Measurements from ENCODE around the gene STMN3.
A peak's percentile ranks its signal among the peaks of the same experiment; 100 is the strongest.
"Not testable (repeated sequence)": the region's sequence is repeated elsewhere in the genome, so short reads cannot be mapped to it uniquely, and the experiment has no call there.

STMN3 gene

DNA sequence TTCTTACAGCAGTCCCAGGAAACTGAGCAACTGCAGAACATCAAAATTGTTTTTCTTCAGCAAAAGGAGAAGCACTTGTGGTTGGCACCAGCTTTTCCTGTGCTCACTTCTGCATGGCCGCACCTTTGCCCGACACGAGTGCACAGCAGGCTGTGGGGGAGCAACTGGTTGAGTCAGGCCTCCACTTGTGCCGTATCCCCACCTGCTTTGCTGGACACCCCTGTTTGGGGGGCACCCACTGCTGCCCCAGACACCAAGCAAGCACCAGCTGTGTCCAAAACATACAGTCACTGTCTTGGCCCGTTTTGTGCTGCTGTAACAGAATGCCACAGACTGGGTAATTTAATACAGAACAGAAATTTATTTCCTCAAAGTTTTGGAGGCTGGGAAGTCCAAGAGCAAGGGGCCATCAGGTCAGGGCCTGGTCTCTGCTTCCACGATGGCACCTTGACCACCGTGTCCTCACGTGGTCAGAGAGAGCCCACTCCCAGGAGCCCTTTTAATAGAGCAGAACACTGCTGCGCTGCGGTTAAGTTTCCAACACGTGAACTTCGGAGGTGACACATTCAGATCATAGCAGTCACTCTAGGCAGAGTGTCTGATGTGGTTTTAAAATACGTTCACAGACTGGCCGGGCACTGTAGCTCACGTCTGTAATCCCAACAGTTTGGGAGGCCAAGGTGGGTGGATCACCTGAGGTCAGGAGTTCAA, 17.6 kb downstream of the STMN3 start:
- peak; percentile 65 for DNase-seq (ENCODE audit: low read depth)

DNA sequence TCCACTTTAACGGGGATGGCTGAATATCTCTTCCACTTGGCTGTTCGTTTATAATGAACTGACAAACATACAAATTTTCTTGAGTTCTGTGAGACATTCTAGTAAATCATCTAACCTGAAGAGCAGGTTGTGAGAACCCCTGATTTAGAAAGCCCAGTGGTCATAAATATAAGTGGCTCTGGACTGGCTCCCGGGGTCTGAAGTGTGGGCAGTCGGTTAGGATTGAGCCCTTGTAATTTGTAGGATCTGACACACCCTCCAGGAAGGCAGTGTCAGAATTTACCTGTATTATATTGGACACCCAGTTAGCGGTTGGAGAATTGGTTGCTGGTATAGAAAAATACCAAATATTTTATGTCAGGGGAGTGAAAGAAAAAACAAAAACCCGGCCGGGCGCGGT, 19.5 kb downstream of the STMN3 start:
- no peak for DNase-seq (ENCODE audit: low read depth)

DNA sequence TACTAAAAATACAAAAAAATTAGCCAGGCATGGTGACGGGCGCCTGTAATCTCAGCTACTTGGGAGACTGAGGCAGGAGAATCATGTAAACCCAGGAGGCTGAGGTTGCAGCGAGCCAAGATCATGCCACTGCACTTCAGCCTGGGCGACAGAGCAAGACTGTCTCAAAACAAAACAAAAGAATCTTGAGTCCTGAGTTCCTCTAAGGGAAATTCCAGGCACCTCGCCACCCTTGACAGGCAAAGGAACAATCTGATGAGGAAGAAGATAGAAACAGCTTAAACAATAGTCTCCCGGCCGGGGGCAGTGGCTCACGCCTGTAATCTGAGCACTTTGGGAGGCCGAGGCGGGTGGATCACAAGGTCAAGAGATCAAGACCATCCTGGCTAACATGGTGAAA, 21.8 kb downstream of the STMN3 start:
- DNase-seq (ENCODE audit: low read depth): not testable (repeated sequence)

DNA sequence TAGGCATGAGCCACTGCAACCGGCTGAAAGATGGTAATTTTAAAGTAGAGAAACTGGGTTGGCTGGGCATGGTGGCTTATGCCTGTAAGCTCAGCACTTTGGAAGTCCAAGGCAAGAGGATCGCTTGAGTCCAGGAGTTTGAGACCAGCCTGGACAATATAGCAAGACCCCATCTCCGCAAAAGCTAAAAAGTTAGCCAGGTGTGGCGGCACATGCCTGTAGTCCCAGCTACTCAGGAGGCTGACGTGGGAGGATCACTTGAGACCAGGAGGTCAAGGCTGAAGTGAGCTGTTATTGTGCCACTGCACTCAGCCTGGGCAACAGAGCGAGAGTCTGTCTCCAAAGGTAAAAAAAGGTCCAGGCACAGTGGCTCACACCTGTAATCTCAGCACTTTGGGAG, 22.3 kb downstream of the STMN3 start:
- DNase-seq (ENCODE audit: low read depth): not testable (repeated sequence)

DNA sequence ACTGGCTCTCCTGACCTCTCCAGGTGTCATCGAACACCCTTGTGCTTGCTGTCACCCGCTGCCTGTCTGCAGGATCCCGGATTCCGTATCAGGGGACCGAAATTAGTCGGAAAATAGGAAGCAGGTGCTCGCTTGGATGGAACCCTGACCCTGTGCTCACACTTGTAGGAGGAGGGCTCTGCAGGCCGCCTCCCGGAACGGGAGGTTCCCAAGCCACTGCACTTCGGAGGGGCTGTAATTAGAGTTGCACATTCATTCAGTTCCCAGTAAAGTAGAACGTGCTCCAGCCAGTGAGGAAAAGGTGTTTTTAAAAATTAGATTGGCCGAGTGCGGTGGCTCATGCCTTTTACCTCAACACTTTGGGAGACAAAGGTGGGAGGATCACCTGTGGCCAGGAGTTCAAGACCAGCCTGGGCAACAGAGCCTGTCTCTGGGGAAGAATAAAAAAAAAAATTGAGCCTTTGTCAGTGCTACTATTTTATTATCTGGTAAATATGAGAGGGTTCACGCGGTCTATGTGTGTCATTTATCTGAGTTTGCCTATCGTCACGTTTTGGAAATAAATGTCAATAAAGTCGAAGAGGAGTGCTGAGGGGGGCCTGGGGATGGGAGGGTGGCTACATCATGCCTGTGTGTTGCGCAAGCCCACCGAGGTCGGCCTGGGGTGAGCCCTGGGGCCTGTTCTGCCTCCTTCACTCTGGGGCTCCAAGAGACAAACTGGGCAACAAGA, 24.8 kb downstream of the STMN3 start:
- DNase-seq (ENCODE audit: low read depth): no peak

DNA sequence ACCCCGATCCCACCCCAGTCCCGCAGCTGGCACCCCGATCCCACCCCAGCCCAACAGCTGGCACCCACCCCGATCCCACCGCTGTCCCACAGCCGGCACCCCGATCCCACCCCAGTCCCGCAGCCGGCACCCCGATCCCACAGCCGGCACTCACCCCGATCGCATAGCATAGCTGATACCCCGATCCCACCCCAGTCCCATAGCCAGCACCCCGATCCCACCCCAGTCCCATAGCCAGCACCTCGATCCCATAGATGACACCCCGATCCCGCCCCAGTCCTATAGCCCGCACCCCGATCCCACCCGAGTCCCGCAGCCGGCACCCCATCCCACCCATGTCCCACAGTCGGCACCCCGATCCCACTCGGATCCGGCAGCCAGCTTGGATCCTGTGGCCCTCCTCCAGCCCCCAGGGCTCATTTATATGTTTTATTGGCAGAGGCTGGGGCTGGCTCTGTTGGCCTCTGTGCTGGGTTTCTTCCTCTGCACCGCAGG, 25.4 kb downstream of the STMN3 start:
- no peak for DNase-seq (ENCODE audit: low read depth)

DNA sequence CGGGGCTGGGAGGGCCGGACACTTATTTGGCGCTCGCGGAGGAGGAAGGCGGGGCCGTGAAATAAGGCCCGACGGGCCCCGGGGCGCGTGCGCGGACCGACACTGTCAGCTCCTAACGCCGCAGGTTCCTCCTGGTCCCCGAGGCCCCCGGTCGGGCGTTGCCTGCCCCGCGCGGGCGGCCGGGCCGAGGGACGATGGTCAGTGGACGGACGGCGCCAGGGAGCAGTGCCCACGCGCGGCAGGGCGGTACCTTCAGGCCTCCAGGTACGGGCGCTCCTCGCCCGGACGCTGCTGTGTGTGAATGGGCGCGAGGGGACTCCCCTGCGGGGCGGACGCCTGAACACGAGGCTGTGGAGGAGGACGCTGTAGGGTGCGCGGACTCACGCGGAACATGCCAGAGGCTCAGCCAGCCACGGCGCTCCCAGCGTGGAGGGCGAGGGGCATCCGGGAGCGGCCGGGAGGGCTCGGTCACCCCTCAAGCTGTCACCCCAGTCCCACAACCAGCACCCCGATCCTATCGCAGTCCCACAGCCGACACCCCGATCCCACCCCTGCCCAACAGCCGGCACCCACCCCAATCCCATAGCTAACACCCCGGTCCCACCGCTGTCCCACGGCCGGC, 26.0 kb downstream of the STMN3 start:
- peak; percentile 90 for DNase-seq (ENCODE audit: low read depth)

DNA sequence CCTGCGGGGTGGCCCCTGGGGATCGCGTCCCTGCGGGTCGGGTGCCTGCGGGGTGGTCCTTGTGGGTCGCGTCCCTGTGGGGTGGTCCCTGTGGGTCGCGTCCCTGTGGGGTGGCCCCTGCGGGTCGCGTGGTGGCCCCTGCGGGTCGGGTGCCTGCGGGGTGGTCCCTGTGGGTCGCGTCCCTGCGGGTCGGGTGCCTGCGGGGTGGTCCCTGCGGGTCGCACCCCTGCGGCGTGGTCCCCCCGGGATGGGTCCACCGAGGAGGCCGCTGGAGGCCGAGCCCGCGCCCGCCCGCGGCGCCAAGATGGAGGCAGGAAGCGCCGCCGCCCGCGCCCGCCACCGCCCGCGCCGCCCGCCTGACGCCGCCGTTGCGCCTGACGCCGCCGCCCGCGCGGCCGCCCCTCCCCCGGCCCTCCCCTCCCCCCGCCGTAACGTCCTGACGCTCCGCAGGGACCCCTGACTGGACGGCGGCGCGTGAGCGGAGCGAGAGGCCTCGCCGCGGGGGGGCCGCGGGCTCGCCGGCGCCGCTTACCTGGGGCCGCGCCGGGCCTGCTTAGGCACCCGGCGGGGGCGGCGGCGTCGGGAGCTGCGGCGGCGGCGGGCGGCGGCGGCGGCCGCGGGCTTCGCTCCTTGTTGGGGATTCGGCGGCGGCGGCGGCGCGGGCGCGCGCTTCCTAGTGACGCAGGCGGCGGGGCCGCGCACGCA, 26.6 kb downstream of the STMN3 start, which contains the start of gene GMEB2:
GMEB2 (minus strand) TSS at position 678 of the 705 bp plus-strand sequence. CDS start 7,704 bp downstream, outside the sequence.
- peak; percentile 45 for DNase-seq (ENCODE audit: low read depth)

DNA sequence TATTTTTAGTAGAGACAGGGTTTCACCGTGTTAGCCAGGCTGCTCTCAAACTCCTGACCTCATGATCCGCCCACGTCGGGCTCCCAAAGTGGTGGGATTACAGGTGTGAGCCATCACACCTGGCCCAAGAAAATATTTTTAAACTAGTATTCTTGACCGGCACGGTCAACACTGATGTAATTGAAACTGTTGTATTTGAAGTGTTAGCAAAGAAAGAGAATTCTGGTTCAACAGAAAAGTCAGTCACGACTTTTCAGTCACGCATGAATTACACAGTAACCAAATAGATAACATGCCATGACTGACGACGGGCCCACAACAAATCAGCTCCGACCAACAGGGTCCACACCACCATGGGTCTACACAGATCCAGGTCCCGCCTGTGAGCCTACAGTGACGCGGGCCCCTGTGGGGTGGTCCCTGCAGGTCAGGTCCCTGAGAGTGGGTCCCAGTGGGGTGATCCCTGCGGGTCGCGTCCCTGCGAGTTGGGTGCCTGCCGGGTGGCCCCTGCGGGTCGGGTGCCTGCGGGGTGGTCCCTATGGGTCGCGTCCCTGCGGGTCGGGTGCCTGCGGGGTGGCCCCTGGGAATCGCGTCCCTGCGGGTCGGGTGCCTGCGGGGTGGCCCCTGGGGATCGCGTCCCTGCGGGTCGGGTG, 27.3 kb downstream of the STMN3 start:
- DNase-seq (ENCODE audit: low read depth): no peak

DNA sequence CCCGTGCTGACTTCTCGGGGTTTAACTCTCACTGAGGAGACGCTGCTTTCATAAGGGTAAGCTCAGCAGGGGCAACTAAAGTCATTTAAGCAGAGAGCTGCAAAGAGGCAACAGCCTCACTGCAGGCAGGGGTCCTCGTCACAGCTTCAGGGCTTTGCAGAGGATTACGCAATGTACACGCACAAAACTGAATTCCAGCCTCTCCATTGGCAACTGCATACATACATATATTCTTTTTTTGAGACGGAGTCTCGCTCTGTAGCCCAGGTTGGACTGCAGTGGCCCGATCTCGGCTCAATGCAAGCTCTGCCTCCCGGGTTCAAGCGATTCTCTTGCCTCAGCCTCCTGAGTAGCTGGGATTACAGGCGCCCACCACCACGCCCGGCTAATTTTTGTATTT, 28.7 kb downstream of the STMN3 start:
- DNase-seq (ENCODE audit: low read depth): no peak

DNA sequence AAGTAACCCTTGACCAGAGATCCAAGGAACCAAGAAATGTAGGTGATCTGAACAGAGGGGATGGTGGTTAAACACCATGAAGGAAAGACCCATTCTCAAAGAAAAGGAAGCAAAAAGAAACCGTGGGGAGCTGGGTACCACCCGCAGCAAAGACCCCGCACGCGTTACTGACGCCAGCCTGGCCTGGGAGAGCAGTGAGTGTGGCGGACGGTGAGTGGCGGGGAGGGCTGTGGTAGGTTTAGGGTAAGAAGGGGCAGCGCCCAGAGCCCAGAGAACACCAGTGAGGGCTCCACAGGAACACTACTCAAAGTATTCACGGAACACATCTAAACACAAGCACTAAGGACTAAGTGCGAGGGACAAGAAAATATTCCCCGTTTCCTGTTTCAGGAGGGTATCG, 30.5 kb downstream of the STMN3 start:
- no peak for DNase-seq (ENCODE audit: low read depth)

DNA sequence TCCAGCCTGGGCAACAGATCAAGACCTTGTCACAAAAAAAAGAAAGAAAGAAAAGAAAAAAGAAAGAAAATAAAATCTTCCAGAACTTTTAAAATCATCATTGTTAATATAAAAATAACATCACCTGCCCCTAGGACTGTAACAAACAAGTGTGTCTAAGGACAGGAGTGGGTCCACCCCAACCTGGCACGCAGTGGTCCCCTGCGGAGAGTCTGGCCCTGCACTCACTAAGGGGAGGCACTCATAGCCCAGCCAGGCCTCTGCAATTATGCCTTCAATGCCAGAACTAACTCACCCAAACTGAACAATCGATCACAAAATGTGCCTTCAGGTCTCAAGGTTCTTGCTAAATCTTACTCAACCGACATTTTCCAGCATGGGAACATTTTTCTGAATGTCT, 31.1 kb downstream of the STMN3 start:
- no peak for DNase-seq (ENCODE audit: low read depth)

DNA sequence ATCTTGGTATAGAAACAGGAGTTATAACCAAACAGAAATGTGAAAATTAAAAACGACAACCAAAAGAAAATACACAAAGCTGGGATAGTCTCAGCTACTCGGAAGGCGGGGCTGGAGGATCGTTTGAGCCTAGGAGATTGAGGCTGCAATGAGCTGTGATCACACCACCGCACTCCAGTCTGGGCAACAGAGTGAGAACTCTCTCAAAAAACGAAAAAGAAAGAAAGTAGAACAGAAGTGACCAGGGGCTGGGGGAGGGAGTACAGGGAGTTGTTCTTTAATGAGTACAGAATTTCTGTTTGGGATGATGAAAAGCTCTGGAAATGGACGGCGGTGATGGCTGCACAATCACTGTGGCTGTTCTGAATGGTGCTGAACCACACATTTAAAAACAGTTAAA, 32.2 kb downstream of the STMN3 start:
- no peak for DNase-seq (ENCODE audit: low read depth)

DNA sequence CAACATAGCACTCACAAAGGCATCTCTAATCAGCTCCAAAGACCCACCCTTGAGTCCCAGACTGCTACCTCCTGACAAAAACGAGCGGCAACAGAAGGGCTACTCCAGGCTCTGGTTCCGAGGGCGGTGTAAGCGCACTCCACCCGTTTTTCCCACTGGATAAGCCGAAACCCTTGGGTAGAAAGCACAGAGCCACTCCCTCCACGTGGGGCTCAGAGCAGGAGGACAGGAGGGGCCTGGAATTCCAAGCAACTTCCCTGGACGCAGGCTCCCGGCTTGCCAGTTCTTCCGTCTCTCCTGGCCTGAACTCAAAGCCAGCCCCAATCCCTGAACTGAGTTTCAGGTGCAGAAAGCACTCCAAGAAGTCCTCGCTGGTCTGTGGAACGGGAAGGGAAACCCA, 33.7 kb downstream of the STMN3 start:
- DNase-seq (ENCODE audit: low read depth): no peak

DNA sequence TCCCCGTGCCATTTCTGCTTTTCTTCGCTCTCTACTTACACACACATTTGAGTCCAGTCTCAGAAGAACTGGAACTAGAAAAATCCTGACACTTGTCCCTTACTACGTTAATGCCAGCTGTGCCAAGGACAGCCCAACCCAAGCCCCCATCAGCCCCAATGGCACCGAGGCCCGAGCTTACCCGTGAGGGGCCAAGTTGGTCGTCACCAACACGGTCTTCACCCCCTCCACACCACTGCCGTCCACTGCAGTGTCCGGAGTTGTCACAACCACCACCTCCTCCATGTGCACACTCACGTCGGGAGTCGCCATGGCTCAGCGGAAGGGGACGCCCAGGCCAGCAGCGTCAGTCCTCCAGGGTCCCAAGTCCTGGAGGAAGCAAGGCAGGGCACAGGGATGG, 34.1 kb downstream of the STMN3 start:
- DNase-seq (ENCODE audit: low read depth): no peak

DNA sequence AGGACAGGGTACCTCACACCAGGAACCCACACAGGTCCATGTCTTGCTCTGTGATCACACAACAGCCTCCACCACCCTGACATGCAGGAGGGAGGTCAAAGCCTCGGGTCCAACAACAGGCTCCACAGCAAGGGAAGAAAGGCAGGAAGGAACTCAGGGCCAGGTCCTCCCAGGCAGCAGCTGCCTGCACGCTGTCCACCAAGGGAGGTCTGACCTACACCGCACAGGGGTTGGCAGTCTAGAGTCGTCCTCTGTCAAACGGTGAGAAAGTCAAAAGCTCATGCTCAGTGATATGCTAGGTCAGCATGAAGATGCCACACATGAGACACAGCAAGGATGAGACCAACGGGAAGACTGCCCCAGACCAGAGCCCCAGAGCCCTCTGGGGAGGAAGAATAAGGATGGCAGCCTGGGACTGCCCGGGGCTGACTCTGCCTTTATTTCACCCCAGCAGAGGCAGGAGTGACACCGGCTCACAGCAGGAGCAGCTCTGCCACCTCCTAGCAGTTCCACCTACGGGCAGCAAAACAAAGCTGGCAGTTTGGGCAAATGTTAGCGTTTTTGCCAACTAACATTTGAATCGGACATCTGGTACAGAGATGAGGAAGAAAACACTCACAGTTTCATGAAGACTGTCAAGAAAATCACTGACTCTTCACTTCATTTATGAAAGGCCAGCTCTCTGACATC, 34.8 kb downstream of the STMN3 start:
- DNase-seq (ENCODE audit: low read depth): no peak

DNA sequence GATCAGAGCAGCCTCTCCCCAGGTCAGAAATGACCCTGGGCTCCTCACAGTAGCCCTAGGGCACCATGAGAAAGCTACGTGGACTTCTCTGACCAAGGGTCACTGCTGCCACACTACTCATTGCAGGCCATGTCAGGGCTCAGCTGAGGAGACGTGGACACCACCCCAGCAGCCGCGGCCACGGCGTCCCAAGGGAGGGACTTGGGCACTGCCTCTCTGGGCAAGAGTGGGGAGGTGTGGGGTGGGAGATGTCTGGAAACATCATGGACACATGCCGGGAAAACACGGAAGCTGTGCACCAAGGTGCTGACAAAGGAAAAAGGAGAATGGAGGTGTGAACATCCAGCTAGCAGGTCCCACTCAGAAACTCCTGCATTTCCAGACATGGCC, 35.4 kb downstream of the STMN3 start:
- DNase-seq (ENCODE audit: low read depth): no peak

DNA sequence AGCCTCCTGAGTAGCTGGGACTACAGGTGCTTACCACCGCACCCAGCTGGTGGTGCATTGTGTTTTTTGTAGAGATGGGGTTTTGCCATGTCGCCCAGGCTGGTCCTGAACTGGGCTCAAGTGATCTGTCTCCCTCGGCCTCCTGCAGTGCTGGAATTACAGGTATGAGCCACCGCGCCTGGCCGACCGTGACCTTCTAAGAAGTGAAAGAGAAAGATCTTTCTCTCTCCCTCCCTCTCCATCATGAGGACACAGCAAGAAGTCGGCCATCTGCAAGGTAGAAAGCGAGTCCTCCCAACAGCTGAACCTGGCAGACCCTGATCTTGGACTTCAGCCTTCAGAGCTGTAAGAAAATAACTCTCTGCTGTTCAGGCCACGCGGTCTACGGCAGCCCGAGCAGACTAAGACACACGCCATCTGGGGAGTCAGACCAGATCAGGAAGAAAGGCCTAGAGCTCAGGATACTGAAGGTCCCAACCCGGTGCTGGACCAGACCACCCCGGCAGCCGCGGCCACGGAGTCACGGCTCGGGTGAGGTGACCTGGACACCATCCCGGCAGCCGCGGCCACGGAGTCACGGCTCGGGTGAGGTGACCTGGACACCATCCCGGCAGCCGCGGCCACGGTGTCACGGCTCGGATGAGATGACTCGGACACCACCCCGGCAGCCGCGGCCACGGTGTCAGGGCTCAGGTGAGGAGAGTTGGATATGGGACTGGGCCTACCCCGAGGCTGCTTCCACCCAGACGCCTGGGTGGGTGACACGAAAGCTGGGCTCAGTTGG, 35.9 kb downstream of the STMN3 start:
- DNase-seq (ENCODE audit: low read depth): no peak

DNA sequence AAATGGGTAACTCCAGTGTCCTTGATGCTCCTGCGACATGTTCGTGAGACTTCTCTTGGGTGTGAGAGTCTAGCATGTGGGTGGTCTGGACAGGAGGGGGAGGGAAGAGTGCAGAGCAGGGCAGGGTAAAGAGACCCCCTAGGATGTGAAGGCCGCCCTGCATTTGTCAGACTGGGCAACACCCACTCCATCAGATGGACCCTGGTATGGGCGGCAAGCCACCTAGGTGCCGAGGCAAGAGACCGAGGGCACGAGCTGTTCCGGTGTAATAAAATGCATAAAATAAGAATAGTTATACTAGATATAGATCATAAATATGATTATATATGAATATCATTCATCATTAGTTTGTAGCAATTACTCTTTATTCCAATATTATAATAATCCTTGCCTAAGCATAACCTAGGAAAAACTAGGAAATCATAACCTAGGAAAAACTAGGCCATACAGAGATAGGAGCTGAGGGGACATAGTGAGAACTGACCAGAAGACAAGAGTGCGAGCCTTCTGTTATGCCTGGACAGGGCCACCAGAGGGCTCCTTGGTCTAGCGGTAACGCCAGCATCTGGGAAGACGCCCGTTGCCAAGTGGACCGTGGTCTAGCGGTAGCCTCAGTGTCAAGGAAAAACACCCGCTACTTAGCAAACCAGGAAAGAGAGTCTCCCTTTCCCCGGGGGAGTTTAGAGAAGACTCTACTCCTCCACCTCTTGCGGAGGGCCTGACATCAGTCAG, 39.2 kb downstream of the STMN3 start:
- not testable (repeated sequence) for DNase-seq (ENCODE audit: low read depth)
